SK-N-SH treated with all-trans-retinoic acid at 6 μM for 48 hours (cell line): ENCODE measurements around the gene PRKG1.

Experiments used
- ATAC-seq: fragments of 200-7000 bp; cut with Tn5 transposase; 3 replicates; pipeline ENCODE4 v1.9.1; 2020; ENCODE audit warnings: mild to moderate bottlenecking, moderate library complexity
- BACH2 ChIP-seq: fragments of 250-450 bp; sonication (Bioruptor Pico); IDR thresholded peaks from 2 replicates; pipeline ENCODE4 v1.9.0; 2021; ENCODE audit warnings: mild to moderate bottlenecking, borderline replicate concordance
- CSDC2 ChIP-seq: fragments of 250-450 bp; sonication (Bioruptor Pico); IDR thresholded peaks from 2 replicates; pipeline ENCODE4 v1.5.0; 2020; ENCODE audit warnings: mild to moderate bottlenecking, moderate library complexity
- GLIS3 ChIP-seq: fragments of 250-450 bp; sonication (Bioruptor Pico); IDR thresholded peaks from 2 replicates; pipeline ENCODE4 v1.5.0; 2020; ENCODE audit warnings: mild to moderate bottlenecking, moderate library complexity
- ISL1 ChIP-seq: fragments of 250-450 bp; sonication (Bioruptor Pico); IDR thresholded peaks from 2 replicates; pipeline ENCODE4 v2.1.2; 2022; ENCODE audit warnings: mild to moderate bottlenecking, moderate library complexity
- OSR1 ChIP-seq: fragments of 250-450 bp; sonication (Bioruptor Pico); IDR thresholded peaks from 2 replicates; pipeline ENCODE4 v1.8.0; 2022; ENCODE audit warnings: moderate library complexity, mild to moderate bottlenecking, inconsistent platforms
- PPARA ChIP-seq: fragments of 250-450 bp; sonication (Bioruptor Pico); IDR thresholded peaks from 2 replicates; pipeline ENCODE4 v1.5.0; 2020; ENCODE audit warnings: mild to moderate bottlenecking, borderline replicate concordance
- SNAI2 ChIP-seq: fragments of 250-450 bp; sonication (Bioruptor Pico); IDR thresholded peaks from 2 replicates; pipeline ENCODE4 v1.5.0; 2020; ENCODE audit warnings: mild to moderate bottlenecking, moderate library complexity
- TCF4 ChIP-seq: fragments of 250-450 bp; sonication (Bioruptor Pico); IDR thresholded peaks from 2 replicates; pipeline ENCODE4 v1.8.0; 2021; ENCODE audit warnings: mild to moderate bottlenecking, moderate library complexity, borderline replicate concordance
- TOX ChIP-seq: fragments of 250-450 bp; sonication (Bioruptor Pico); IDR thresholded peaks from 2 replicates; pipeline ENCODE4 v1.8.0; 2021; ENCODE audit warnings: mild to moderate bottlenecking, moderate library complexity, borderline replicate concordance
- ZC3H10 ChIP-seq: fragments of 250-450 bp; sonication (Bioruptor Pico); IDR thresholded peaks from 2 replicates; pipeline ENCODE4 v1.5.1; 2021; ENCODE audit warnings: mild to moderate bottlenecking, moderate library complexity
- ZFP3 ChIP-seq: fragments of 250-450 bp; sonication (Bioruptor Pico); IDR thresholded peaks from 2 replicates; pipeline ENCODE4 v1.5.0; 2020; ENCODE audit warnings: mild to moderate bottlenecking, moderate library complexity
- ZFP30 ChIP-seq: fragments of 450-650 bp; formaldehyde crosslinking; IDR thresholded peaks from 2 replicates; pipeline ENCODE4 v1.5.0; 2022; ENCODE audit warnings: mild to moderate bottlenecking, moderate library complexity
- ZNF70 ChIP-seq: fragments of 450-650 bp; formaldehyde crosslinking; IDR thresholded peaks from 2 replicates; pipeline ENCODE4 v1.5.0; 2020; ENCODE audit warnings: mild to moderate bottlenecking, moderate library complexity
- ZNF8 ChIP-seq: fragments of 450-650 bp; formaldehyde crosslinking; IDR thresholded peaks from 2 replicates; pipeline ENCODE4 v1.5.0; 2020; ENCODE audit warnings: mild to moderate bottlenecking, moderate library complexity
- TF ChIP-seq, protein P1 (sequence below): fragments of 250-450 bp; sonication (Bioruptor Pico); IDR thresholded peaks from 2 replicates; pipeline ENCODE4 v1.8.0; 2021; ENCODE audit warnings: low read depth, mild to moderate bottlenecking, moderate library complexity, borderline replicate concordance
- TF ChIP-seq, protein P2 (sequence below): fragments of 250-450 bp; sonication (Bioruptor Pico); IDR thresholded peaks from 2 replicates; pipeline ENCODE4 v1.5.1; 2020; ENCODE audit warnings: low read depth, mild to moderate bottlenecking, moderate library complexity
- TF ChIP-seq, protein P3 (sequence below): fragments of 250-450 bp; sonication (Bioruptor Pico); IDR thresholded peaks from 2 replicates; pipeline ENCODE4 v1.5.1; 2021; ENCODE audit warnings: mild to moderate bottlenecking, moderate library complexity
- TF ChIP-seq, protein P4 (sequence below): fragments of 250-450 bp; sonication (Bioruptor Pico); IDR thresholded peaks from 2 replicates; pipeline ENCODE4 v1.5.0; 2020; ENCODE audit warnings: mild to moderate bottlenecking, moderate library complexity

The PRKG1 gene

DNA sequence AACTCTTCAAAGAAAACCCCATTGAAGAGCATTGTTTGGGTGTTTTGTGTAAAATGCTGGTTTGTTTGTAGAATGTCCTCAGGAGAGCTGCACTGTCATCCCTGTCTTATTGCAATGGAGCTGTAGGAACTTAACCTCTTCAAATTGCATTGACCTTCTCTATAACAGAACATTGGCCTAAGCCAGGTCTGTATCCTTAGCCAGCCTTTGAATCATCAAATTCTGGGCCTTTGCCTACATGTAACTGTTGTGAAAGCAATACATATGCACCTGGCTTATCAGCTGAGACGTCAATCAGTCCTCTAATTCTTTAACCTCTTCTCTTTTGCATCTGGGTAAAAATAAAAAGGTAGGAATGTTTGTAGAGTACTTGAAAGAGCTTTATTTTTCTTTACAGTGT, 429.1 kb downstream of the PRKG1 start (continued):
- TF ChIP-seq, protein P1, sequence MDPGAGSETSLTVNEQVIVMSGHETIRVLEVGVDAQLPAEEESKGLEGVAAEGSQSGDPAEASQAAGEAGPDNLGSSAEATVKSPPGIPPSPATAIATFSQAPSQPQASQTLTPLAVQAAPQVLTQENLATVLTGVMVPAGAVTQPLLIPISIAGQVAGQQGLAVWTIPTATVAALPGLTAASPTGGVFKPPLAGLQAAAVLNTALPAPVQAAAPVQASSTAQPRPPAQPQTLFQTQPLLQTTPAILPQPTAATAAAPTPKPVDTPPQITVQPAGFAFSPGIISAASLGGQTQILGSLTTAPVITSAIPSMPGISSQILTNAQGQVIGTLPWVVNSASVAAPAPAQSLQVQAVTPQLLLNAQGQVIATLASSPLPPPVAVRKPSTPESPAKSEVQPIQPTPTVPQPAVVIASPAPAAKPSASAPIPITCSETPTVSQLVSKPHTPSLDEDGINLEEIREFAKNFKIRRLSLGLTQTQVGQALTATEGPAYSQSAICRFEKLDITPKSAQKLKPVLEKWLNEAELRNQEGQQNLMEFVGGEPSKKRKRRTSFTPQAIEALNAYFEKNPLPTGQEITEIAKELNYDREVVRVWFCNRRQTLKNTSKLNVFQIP, result no peak
- TF ChIP-seq ZNF70 (CRISPR knock-in tag) (no peak), OSR1 (CRISPR knock-in tag) (no peak), GLIS3 (CRISPR knock-in tag) (no peak), TOX (no peak), ISL1 (no peak), CSDC2 (CRISPR knock-in tag) (no peak), SNAI2 (CRISPR knock-in tag) (no peak), ZNF8 (no peak), ZFP30 (CRISPR knock-in tag) (no peak)
- TF ChIP-seq, protein P2, sequence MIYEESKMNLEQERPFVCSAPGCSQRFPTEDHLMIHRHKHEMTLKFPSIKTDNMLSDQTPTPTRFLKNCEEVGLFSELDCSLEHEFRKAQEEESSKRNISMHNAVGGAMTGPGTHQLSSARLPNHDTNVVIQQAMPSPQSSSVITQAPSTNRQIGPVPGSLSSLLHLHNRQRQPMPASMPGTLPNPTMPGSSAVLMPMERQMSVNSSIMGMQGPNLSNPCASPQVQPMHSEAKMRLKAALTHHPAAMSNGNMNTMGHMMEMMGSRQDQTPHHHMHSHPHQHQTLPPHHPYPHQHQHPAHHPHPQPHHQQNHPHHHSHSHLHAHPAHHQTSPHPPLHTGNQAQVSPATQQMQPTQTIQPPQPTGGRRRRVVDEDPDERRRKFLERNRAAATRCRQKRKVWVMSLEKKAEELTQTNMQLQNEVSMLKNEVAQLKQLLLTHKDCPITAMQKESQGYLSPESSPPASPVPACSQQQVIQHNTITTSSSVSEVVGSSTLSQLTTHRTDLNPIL (CRISPR knock-in tag), result no peak
- TF ChIP-seq, all 23 proteins: peak for 0

DNA sequence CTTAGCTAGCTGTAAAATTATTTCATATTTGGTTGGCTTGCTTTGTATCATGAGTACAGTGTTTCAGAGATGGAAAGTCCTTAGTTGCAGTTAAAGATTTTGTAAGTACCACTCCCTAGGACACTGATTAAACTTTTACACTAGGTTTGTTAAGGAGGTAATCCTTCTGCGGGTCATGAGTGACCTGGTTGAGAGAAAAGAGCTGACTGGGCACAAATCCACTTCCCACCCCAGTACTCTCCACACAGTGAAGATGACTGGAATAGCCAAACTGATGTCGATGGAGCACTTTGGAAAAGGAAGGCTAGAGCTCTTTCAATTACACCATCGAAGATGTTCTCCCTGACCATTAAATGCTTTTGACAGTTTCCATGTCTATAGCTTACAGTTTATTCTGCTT, 433.2 kb downstream of the PRKG1 start:
- TF ChIP-seq, protein P2 (CRISPR knock-in tag), result no peak
- no peak for TF ChIP-seq TCF4 (CRISPR knock-in tag)
- TF ChIP-seq BACH2, result no peak
- TF ChIP-seq, protein P1, result no peak
- TF ChIP-seq ZFP30 (CRISPR knock-in tag), result no peak
- TF ChIP-seq, all 23 proteins: peak for 0
- no peak for ATAC-seq

DNA sequence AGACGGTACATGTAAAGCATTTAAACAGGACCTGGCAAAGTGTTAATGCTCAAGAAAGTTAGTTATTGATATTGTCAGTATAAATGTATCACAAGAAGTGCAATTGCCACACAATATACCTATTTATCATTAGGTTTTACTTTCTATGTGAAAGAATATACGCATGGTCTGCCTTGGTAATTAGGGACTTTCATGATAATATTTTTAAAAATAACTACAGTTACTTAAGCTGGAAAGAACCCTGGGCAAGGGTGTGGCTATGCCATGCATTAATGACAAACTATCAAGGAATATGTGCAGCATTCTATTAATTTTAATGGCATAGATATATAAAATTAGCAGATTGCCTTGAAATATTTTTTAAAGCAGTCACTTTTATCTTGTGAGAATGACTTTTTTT, 433.9 kb downstream of the PRKG1 start:
- ATAC-seq, result no peak

More for the DNA sequence above, 433.9 kb downstream of the PRKG1 start:
- TF ChIP-seq, protein P3, sequence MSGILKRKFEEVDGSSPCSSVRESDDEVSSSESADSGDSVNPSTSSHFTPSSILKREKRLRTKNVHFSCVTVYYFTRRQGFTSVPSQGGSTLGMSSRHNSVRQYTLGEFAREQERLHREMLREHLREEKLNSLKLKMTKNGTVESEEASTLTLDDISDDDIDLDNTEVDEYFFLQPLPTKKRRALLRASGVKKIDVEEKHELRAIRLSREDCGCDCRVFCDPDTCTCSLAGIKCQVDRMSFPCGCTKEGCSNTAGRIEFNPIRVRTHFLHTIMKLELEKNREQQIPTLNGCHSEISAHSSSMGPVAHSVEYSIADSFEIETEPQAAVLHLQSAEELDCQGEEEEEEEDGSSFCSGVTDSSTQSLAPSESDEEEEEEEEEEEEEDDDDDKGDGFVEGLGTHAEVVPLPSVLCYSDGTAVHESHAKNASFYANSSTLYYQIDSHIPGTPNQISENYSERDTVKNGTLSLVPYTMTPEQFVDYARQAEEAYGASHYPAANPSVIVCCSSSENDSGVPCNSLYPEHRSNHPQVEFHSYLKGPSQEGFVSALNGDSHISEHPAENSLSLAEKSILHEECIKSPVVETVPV, result no peak
- no peak for TF ChIP-seq ZC3H10 (CRISPR knock-in tag)
- no peak for TF ChIP-seq GLIS3 (CRISPR knock-in tag)
- TF ChIP-seq TCF4 (CRISPR knock-in tag), result no peak
- TF ChIP-seq SNAI2 (CRISPR knock-in tag), result no peak
- no peak for TF ChIP-seq ZFP3 (CRISPR knock-in tag)
- TF ChIP-seq, protein P2 (CRISPR knock-in tag), result no peak
- TF ChIP-seq, protein P4, sequence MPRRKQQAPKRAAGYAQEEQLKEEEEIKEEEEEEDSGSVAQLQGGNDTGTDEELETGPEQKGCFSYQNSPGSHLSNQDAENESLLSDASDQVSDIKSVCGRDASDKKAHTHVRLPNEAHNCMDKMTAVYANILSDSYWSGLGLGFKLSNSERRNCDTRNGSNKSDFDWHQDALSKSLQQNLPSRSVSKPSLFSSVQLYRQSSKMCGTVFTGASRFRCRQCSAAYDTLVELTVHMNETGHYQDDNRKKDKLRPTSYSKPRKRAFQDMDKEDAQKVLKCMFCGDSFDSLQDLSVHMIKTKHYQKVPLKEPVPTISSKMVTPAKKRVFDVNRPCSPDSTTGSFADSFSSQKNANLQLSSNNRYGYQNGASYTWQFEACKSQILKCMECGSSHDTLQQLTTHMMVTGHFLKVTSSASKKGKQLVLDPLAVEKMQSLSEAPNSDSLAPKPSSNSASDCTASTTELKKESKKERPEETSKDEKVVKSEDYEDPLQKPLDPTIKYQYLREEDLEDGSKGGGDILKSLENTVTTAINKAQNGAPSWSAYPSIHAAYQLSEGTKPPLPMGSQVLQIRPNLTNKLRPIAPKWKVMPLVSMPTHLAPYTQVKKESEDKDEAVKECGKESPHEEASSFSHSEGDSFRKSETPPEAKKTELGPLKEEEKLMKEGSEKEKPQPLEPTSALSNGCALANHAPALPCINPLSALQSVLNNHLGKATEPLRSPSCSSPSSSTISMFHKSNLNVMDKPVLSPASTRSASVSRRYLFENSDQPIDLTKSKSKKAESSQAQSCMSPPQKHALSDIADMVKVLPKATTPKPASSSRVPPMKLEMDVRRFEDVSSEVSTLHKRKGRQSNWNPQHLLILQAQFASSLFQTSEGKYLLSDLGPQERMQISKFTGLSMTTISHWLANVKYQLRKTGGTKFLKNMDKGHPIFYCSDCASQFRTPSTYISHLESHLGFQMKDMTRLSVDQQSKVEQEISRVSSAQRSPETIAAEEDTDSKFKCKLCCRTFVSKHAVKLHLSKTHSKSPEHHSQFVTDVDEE (CRISPR knock-in tag), result no peak
- TF ChIP-seq CSDC2 (CRISPR knock-in tag), result no peak
- no peak for TF ChIP-seq PPARA (CRISPR knock-in tag)
- no peak for TF ChIP-seq BACH2
- TF ChIP-seq ISL1, result no peak
- TF ChIP-seq, all 23 proteins: peak for 0
